GM10266 (cell line): ENCODE data around the gene EML6.

ENCODE experiments used
- DNase-seq: peaks from one replicate; pipeline ENCODE4 v3.0.0; 2012; ENCODE audit errors: extremely low spot score
- CTCF ChIP-seq: IDR thresholded peaks from 2 replicates; pipeline ENCODE4 v1.5.1; 2012; ENCODE audit warnings: mild to moderate bottlenecking, low read depth; ENCODE audit not compliant: control insufficient read depth, insufficient read depth; ENCODE audit errors: missing control alignments

The EML6 gene

GRCh38 chr2:54752439-54752838, 29.0 kb downstream of the EML6 start:
- no peak for TF ChIP-seq CTCF
- no peak for DNase-seq

- peak; percentile 43 for TF ChIP-seq CTCF
- peak; percentile 11 for DNase-seq
Measured at GRCh38 chr2:54755641-54756326, 32.3 kb downstream of the EML6 start.

GRCh38 chr2:54757500-54757899, 34.0 kb downstream of the EML6 start:
- DNase-seq, result peak; percentile 19
- no peak for TF ChIP-seq CTCF

- DNase-seq, result no peak
- TF ChIP-seq CTCF, result no peak
Measured at GRCh38 chr2:54758951-54759350, 35.5 kb downstream of the EML6 start.

- no peak for TF ChIP-seq CTCF
- DNase-seq, result no peak
Measured at GRCh38 chr2:54760310-54760709, 36.8 kb downstream of the EML6 start.

- TF ChIP-seq CTCF, result peak; percentile 42
- DNase-seq, result peak; percentile 22
Measured at GRCh38 chr2:54763636-54764291, 40.3 kb downstream of the EML6 start.

- DNase-seq, result peak; percentile 28
- no peak for TF ChIP-seq CTCF
Measured at GRCh38 chr2:54767921-54768320, 44.5 kb downstream of the EML6 start.
